ENCODE data around the gene LGALS16. TPM values are rescaled to one million over a fixed set of nuclear protein-coding genes. Genes with fewer than 3 reads are reported as not detected.

Gene LGALS16
- total RNA-seq, 1 donor from 2014 or later, result not detected

- no peaks in the 10 kb centered on the region for H3K27me3 ChIP-seq
- intact Hi-C loops (cut with DNase I), result no loop called here
- DNase-seq (ENCODE audit: extremely low spot score in 2 of 2), result no peak
- TF ChIP-seq POLR2AphosphoS5 (IDR thresholded peaks at IDR 0.05; ENCODE audit: insufficient read depth in 1 of 2, low read depth in 1 of 2) (no peak), POLR2A (IDR thresholded peaks at IDR 0.05) (no peak), CTCF (IDR thresholded peaks at IDR 0.05) (no peak)
- H3K4me3 ChIP-seq, result no peak overlapping the region
- H3K36me3 ChIP-seq, result no peaks in the 10 kb centered on the region
- H3K4me1 ChIP-seq, result no peaks in the 10 kb centered on the region
- H3K27ac ChIP-seq, result no peak overlapping the region
- H3K9me3 ChIP-seq, result no peaks in the 10 kb centered on the region
Observed at GRCh38 chr19:39676004-39676403, 20.3 kb downstream of the LGALS16 start.

GRCh38 chr19:39677961-39678889, 22.5 kb downstream of the LGALS16 start:
- H3K9me3 ChIP-seq, result no peaks in the 10 kb centered on the region
- intact Hi-C loops (cut with DNase I), result no loop called here
- DNase-seq (ENCODE audit: extremely low spot score in 2 of 2), result no peak
- H3K4me1 ChIP-seq, result no peaks in the 10 kb centered on the region
- no peaks in the 10 kb centered on the region for H3K27me3 ChIP-seq
- no peak for TF ChIP-seq POLR2AphosphoS5 (IDR thresholded peaks at IDR 0.05; ENCODE audit: insufficient read depth in 1 of 2, low read depth in 1 of 2)
- TF ChIP-seq POLR2A (IDR thresholded peaks at IDR 0.05), result no peak
- TF ChIP-seq CTCF (IDR thresholded peaks at IDR 0.05), result no peak
- H3K36me3 ChIP-seq, result no peaks in the 10 kb centered on the region
- H3K27ac ChIP-seq, result no peak overlapping the region
- H3K4me3 ChIP-seq, result no peak overlapping the region

- no peaks in the 10 kb centered on the region for H3K27me3 ChIP-seq
- no peak overlapping the region for H3K4me3 ChIP-seq
- TF ChIP-seq POLR2A (IDR thresholded peaks at IDR 0.05) (no peak), POLR2AphosphoS5 (IDR thresholded peaks at IDR 0.05; ENCODE audit: insufficient read depth in 1 of 2, low read depth in 1 of 2) (no peak), CTCF (IDR thresholded peaks at IDR 0.05) (no peak)
- H3K36me3 ChIP-seq, result no peaks in the 10 kb centered on the region
- intact Hi-C loops (cut with DNase I), result no loop called here
- no peaks in the 10 kb centered on the region for H3K4me1 ChIP-seq
- no peak for DNase-seq (ENCODE audit: extremely low spot score in 2 of 2)
- no peak overlapping the region for H3K27ac ChIP-seq
- no peaks in the 10 kb centered on the region for H3K9me3 ChIP-seq
Observed at GRCh38 chr19:39679056-39679790, 23.5 kb downstream of the LGALS16 start.

GRCh38 chr19:39679791-39680168, 24.1 kb downstream of the LGALS16 start:
- Histone ChIP-seq H3K4me1 (no peaks in the 10 kb centered on the region), H3K27me3 (no peaks in the 10 kb centered on the region), H3K27ac (no peak overlapping the region), H3K36me3 (no peaks in the 10 kb centered on the region), H3K9me3 (no peaks in the 10 kb centered on the region), H3K4me3 (no peak overlapping the region)
- DNase-seq (ENCODE audit: extremely low spot score in 2 of 2), result no peak
- TF ChIP-seq POLR2AphosphoS5 (IDR thresholded peaks at IDR 0.05; ENCODE audit: insufficient read depth in 1 of 2, low read depth in 1 of 2) (no peak), CTCF (IDR thresholded peaks at IDR 0.05) (no peak), POLR2A (IDR thresholded peaks at IDR 0.05) (no peak)
- intact Hi-C loops (cut with DNase I), result no loop called here

All from vagina (tissue), 2 donors.